NK-92 (cell line): Measurements from ENCODE around the gene UTS2R.
"Not testable (repeated sequence)": the region's sequence is repeated elsewhere in the genome, so short reads cannot be mapped to it uniquely, and the experiment has no call there.

Source experiments
- DNase-seq: peaks from one replicate; lab custom pipeline; 2025; ENCODE audit not compliant: unreplicated experiment; lab: John Stamatoyannopoulos, UW

UTS2R gene

DNA sequence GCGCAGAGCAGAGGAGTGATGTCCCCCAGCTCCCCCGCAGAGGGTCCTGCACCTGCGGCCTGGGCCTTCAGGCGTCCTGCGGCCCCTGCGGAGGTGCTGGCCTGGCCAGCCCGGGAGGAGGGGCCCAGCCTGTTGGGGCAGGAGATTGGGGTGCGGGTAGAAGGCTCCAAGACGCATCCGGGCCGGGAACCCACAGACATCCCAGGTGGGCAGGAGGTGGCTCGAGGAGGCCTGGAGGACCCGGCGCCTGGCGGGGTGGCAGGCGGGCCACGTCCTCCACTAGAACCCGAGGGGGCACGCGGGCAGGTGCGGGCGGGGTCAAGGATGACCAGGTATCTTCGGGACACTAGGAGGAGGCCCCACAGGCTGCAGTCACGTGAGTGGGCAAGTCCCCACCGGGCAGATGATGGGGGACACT lies 37.4 kb upstream of the UTS2R start:
- no peak for DNase-seq

DNA sequence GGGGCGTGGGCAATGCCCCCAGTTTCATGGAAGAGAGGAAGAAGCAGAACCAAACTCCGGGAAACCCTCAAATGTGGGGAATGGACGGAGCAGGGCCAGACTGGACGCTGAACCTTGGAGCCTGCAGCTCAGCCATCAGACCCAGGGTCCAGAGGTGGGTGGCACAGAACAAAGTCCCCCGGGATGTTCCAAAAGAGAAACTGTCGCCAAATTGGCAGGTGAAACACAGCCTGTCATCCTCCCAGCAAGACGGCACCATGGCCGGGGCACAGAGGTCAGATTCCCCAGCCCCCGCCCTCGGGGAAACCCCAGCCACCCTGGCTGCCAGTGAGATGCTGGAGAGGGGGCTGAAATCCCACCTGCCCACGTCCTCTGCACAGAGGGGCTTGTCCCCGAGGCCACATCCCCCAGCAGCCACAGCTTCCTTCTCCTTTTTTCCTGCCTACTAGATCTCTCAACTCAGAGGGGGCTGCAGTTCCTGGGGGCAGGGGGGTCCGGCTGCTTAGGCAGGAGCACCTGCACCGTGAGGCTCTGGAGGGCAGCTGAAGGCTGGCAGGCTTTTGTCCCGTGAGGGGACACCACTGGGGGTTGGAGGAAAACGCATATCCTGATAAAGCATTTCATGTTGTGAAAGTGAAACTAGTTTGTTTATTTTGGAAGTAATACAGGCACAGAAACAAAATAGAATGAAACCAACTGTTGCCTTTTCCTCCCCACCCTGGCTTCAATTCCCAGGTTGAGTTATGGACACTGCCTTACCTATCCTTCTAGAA lies 36.8 kb upstream of the UTS2R start:
- no peak for DNase-seq

DNA sequence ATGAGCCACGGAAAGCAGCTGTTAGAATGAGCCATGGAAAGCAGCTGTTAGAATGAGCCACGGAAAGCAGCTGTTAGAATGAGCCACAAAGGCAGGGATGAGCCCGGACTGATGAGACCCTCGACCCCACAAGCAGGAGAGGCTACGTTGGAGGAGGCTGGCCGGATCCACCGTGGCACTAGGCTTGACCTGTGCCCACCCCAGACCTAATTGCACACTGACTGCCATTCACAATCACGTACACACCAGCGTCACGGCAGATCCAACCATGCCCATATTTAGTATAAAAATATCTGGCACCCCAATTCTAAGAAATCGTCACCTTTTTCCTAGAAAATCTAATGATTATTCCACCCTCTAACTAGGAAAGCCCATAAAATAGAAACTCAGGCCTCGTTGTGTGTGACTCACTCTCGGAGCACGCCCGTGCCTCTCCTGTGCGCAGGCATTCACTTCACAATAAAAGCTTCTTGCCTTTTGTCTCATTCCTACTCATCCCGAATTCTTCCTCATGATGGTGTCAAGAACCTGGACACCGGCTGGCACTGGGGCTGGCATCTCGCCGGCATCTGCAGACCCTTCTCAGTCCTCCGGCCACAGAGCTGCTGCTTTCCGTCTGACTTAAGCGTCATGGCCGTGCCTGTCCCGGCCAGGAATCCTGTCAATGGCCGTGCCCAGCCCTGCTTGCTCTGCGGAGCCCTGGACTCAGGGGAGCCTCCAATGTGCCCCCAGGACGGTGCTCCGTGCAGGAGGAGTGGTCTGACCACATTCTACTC lies 32.5 kb upstream of the UTS2R start:
- no peak for DNase-seq

DNA sequence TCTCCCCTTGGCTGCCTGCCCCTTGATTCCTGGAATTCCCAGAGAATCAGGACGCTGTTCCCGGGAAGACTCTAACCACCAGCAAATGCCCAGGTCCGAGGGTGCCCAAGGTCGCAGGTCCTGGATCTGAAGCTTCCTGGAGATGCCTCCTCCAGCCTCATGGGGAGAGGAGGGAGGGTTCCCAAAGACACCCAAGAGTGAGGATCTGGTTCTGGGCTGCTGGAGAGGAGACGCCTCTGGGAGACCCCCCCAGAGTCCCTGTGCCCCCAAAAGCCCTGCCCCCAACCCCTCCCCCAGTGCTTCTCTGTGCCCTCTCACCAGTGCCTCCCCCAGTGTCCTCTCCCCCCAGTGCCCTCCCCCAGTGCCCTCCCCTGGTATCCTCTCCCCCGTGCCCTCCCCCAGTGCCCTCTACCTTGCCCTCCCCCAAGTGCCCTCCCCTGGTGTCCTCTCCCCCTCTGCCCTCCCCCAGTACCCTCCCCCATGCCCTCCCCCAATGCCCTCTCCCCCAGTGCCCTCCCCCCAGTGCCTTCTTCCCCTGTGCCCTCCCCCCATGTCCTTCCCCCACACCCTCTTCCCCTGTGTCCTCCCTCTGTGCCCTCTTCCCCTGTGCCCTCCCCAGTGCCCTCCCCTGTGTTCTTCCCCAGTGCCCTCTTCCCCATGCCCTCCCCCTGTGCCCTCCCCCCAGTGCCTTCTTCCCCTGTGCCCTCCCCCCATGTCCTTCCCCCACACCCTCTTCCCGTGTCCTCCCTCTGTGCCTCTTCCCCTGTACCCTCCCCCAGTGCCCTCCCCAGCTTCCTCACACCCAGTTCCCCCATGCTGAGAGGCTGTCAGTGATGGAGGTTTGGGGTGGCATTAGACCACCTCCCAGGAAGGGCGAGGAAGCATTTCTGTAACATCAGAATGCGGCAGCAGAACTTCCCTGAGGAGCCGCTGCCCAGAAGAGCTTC lies 31.7 kb upstream of the UTS2R start:
- DNase-seq = no peak

DNA sequence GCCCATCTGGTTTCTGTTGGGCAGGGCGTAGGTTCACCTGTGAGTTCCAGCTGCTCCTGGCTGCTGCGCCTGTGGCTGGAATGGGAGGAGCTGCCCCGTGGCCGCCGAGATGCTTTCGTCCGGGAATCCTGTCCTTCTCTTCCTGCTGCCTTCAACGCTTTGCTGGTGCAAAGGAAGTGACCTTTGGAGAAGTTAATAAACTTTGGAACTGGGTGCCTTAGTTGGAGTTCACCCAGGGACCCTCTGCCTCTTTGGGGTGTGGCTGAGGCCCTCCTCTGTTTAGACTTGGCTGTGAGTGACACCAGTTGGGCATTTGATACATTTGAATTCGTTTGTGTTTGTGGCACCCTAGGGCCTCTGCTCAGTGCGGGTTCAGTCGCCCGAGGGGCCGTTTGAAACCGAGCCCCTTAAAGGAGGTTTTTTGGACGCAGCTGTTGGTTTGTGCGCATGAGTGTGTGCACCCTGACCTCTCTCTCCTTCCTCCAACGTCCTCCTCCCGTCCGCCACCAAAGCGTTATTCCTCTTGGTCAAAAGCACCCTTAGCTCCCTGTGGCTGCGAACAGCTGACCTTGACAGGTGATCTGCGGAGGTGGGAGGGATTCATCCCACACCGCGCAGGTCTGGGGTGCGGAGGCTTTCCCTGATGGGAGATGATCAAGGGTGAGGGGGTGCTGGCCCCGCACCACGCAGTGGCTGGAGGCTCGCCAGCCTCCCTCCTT lies 29.0 kb upstream of the UTS2R start:
- DNase-seq = no peak

DNA sequence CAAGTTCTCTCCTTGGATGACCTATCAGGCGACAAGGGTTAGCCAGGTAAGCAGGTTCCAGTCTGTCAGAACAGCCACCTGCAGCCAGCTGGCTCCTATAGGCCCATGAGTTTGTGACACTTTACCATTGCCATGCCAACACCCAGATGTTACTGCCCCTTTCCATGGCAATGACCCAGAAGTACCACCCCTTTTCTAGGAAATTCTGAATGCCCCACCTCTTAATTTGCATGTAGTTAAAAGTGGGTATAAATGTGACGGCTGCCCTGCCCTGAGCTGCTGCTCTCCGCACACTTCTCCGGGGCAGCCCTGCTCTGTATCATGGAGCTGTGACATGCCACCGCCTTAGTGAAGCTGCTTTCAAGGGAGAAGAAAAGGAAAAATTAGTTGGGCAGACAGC lies 28.0 kb upstream of the UTS2R start:
- DNase-seq = no peak

DNA sequence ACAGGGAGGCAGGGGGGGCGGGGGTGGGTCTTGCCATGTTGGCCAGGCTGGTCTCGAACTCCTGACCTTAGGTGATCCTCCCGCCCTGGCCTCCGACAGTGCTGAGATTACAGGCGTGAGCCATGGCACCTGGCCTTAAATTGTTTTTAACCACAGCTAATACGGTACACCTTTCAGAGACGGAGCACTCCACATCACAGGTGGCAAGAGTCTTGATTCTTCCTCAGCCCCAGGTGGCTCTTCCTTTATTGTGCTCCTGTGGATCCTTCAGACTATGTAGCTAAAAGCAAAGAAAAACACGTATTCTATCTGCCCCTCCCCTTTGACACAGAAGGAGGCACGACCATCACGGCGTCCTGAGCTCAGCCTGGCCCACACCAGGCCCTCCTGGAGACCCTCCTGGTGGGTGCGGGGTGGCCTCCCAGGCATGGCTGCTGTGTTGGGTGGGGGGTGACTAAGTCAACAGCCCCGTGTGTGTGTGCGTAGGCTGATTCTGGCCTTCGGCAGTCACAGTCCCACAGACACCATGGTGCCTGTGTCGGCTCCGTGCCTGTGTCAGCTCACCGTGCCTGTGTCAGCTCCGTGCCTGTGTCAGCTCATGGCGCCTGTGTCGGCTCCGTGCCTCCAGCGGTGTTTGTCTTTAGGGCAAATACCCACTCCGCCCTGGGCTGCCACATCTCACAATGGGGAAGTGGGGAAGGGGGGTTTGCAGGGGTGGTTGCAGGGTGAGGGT lies 27.2 kb upstream of the UTS2R start:
- DNase-seq = no peak

DNA sequence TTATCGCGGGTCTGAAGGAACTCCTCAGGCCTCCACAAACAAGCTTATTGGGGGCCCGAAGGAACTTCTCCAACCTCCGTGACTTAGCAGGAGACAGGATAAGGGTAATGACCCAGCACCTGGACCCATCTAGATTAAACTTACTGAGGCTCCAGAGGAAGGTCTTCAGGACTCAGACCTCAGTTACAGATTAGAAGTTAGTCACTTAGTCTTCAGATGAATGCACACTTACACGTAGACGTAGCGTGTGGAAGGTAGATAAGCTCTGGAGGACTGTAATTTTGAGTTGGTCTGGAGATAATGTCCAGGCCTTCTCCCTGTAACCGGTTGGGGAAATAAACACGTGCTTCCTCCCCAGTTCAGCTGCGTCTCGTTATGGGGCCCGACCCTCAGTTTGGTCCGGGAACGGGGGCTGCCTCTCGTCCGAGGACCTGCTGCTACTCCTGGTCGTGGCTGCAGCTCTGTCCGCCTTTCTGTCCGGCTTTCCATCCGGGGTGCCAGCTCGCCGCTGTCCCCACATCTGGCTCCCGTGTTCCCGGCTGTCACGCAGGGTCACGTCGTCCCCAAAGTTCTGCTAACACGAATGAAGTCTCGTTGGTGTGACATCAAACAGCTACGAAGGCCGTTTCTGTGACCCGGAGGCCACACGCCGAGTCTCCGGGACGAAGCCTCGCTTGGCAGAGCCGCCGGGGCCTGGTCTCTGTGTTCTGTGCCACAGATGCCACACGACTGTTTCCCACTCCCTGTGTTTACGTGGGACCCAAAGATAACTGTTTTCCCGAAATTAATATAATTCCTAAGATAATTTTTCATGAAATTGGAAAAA lies 26.2 kb upstream of the UTS2R start:
- no peak for DNase-seq

DNA sequence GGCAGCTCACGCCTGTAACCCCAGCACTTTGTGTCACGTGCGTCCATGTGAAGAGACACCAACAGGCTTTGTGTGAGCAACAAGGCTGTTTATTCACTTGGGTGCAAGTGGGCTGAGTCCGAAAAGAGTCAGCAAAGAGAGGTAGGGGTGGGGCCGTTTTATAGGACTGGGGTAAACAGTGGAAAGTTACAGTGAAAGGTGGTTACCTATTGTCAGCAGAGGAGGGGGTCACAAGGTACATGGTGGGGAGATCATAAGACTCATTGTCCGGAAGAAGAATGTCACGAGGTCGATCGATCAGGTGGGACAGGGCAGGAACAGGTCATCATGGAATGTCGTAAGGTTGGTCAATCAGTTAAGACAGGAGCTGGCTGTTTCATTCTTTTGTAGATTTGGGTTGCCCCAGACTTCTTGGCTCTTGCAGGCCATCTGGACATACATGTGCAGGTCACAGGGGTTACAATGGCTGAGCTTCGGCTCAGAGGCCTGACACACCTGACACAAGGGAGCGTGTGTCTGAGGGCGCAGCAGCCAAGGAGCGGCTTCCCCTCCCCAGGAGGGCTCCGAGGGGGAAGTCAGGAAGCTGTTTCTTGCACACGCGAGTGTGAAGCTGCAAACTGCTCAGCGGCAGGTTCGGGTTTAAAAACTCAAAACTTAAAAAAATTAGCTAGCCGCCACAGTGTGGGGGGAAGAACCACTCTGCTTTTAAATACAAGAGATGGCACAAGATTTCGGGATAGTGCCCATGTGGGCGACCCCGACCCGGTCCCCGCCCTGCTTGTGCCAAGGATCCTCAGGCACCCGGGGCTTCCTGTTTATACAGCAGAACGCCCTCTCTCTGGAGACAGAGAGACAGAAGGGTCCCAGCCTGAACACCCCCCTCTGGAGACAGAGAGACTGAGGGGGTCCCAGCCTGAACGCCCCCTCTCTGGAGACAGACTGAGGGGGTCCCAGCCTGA lies 24.9 kb upstream of the UTS2R start:
- no peak for DNase-seq

DNA sequence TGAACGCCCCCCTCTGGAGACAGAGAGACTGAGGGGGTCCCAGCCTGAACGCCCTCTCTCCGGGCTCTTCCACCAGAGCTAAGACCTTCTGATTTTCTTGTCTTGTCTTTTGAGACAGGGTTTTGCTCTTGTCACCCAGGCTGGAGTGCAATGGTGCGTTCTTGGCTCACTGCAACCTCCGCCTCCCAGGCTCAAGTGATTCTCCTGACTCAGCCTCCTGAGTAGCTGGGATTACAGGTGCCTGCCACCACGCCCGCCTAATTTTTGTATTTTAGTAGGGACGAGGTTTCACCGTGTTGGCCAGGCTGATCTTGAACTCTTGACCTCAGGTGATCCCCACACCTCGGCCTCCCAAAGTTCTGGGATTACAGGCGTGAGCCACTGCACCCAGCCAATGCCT lies 23.6 kb upstream of the UTS2R start:
- not testable (repeated sequence) for DNase-seq

DNA sequence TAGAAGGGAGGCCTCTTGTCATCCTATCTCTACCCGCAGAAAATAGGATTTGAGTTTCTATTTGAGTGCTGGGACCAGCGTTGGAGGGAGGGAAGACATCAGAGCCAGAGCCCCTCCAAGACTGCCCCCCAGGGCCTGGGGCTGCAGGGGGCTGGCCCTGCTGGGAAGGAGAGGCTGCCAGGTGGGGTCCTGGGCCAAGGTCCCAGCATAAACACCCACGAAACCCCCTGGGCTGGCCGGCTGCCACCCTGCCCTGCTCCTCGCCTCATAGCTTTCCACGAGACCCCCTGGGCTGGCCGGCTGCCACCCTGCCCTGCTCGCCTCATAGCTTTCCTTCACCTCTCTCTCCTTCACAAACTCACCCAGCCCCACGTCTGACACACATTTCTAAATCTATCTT lies 23.1 kb upstream of the UTS2R start:
- DNase-seq = no peak

DNA sequence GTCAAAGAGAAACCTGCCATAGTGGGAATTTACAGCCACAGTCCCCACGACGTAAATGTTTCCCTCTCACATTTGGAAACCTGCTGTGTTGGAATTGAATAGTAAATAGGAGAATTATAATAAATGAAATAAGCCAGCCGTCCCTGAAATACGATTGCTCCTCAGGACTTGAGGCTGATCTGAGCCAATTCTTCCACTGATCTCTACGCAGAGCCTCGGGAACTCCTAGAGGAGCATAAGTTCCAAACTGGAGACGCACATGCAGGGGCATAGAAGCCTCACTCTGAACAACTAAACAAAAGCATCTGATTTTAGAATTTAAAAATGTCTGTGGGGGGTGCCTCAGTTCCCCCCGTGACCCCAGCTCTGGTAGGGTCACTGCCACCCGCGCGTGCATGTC lies 22.7 kb upstream of the UTS2R start:
- no peak for DNase-seq

DNA sequence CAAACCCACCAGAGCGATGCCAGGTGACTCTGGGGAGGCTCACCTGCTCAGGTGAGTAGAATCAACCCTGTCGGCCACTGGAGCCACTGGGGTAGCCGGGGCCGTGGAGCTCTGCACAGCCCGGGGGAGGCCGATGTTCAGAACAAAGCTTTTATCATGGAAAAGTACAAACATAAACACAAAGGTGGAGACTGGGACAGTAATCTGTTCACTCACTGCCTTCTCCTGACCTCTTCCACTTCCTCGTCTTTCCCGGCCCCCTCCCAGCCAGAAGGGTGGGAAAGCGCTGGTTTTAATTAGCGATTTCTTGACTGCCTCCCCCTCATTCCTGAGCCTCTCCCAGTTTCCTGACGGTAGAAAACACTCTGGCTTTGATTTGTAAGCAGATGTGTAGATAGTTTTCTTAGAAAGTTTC lies 22.3 kb upstream of the UTS2R start:
- DNase-seq = no peak

DNA sequence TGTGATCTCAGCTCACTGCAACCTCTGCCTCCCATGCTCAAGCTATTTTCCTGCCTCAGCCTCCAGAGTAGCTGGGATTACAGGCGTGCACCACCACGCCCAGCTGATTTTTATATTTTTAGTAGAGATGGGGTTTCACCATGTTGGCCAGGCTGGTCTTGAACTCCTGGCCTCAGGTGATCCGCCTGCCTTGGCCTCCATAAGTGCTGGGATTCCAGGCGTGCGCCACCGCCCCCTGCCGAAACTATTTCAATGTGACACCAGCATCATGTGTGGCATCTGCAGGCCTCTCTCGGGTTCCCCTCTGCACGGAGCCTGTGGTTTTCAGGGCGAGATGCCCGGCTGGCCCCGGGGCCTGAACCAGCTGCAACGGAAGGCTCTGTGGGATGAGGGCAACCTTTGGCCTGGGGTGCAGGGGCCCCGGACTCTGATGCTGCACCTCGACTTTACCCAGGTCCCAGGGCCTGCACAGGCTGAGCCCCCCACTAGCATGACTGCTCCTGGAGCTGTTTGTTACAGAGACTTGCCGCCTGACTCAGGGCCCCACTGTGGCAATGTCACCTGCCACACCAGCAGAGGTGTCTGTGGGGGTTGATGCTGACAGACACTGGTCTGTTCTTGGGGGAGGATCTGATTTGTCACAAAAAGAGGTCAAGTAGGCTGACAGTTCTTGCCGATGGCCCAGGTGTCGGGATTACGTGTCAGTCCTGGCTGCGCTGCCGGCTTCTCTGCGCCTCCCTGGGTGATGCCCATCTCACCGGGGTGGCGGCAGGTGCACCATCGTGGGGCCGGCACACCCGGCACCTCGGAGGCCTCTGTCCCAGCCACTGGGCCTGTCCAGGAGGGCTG lies 21.2 kb upstream of the UTS2R start:
- no peak for DNase-seq

DNA sequence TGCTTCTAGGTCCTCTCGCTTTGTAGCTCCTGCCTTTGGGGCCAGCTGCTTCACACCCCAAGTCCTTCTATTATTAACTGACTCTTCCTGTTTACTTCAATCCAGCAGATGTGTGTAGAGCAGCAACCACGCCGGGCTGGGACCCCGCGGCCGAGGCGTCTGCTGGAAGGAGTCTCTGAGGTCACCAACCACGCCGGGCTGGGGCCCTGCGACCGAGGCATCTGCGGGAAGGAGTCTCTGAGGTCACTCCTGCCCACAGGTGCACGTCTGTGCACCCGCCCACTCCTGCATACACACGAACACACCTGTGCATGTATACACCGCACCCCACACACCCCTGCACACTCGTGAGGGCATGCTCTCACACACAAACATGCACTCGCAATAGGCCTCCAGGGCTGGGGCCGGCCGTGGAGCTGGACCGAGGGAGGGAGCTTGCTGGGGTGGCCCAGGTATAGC lies 20.3 kb upstream of the UTS2R start:
- DNase-seq = no peak

DNA sequence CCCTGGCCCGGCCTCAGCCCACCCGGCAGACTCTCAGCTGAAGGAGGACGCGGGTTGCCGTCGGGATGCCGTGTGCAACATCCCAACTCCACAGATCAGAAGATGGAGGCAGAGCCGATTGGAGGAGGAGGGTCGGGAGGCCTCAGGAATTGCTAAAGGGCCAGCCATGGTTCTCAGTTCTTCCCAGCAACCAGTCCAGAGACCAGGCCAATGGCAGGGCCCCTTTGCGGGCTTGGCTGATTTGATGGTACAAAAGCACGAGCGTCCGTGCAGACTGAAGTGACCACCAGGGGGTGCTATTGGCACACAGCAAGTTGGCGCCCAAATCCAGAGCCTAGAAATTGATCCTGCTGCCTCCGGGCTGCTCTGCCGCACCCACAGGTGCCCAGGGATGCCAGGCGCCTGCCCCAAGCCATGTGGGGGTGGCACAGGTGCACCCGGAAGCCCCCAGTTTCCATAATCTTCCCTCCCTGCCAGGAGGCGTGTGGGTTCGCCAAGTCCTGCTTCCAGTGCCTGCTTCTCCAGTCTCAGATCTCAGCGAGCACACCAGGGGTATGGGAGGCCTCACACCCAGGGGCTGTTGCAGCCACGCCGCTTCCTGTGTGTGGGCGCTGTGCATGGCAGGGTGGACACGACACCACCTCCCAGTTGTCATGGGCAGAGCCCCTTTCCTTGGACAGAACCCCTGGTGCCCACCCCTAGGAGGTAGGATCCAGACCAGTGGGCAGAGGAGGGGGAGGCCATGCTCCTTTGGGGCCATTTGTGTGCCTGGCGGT lies 19.7 kb upstream of the UTS2R start:
- no peak for DNase-seq
